ENCODE data around the gene C3orf80. TPM values are rescaled to one million over a fixed set of nuclear protein-coding genes. Genes with fewer than 3 reads are reported as not detected.

C3orf80 gene
- polyA plus RNA-seq, 1 experiment: 0.11 TPM

DNA sequence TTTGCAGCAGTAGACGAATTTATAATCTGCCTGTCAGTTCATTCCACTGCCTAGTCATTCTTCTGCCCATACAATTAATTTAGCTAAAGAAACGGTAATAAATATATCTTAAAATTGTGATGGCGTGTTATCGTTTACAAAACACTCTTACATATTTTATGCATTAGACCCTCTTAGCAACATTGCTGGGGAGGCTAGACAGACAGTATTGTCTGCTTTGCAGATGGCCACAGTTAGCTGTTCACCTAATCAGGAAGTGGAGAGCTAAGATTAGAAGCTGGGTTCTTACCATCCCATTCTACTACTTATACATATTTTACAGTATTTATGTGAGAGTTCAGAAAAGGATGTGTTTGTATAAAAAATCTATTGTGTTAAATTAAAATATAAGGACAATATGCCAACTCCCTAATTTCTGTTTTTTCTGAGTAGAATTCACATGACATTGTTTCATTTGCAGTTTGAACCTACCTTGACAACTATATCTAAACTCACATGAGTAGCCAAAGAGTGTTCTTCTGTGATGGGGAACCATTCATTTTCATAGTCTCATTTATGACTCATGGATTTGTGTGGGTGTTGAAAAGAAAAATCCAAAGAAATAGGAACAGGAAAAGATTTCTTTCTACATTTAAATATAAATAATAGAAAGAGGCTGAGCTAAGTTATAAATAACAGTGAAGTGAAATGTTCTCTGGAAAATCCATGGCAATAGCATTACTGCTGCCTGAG is 41.7 kb upstream of the C3orf80 start:
- TF ChIP-seq, protein P1, sequence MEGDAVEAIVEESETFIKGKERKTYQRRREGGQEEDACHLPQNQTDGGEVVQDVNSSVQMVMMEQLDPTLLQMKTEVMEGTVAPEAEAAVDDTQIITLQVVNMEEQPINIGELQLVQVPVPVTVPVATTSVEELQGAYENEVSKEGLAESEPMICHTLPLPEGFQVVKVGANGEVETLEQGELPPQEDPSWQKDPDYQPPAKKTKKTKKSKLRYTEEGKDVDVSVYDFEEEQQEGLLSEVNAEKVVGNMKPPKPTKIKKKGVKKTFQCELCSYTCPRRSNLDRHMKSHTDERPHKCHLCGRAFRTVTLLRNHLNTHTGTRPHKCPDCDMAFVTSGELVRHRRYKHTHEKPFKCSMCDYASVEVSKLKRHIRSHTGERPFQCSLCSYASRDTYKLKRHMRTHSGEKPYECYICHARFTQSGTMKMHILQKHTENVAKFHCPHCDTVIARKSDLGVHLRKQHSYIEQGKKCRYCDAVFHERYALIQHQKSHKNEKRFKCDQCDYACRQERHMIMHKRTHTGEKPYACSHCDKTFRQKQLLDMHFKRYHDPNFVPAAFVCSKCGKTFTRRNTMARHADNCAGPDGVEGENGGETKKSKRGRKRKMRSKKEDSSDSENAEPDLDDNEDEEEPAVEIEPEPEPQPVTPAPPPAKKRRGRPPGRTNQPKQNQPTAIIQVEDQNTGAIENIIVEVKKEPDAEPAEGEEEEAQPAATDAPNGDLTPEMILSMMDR (IDR thresholded peaks at IDR 0.05; ENCODE audit: insufficient read depth, low read depth, low read length): no peak
- no peak for DNase-seq (ENCODE audit: low read depth)
- POLR2A ChIA-PET: no interaction called here
- Histone ChIP-seq H3K4me3 (ENCODE audit: low read depth, low read length) (no peak overlapping the region), H3K27me3 (ENCODE audit: control insufficient read depth, insufficient read depth, low read length) (no peaks in the 10 kb centered on the region), H3K36me3 (ENCODE audit: control insufficient read depth, insufficient read depth, low read length) (no peaks in the 10 kb centered on the region)
- CTCF ChIA-PET: no interaction called here

DNA sequence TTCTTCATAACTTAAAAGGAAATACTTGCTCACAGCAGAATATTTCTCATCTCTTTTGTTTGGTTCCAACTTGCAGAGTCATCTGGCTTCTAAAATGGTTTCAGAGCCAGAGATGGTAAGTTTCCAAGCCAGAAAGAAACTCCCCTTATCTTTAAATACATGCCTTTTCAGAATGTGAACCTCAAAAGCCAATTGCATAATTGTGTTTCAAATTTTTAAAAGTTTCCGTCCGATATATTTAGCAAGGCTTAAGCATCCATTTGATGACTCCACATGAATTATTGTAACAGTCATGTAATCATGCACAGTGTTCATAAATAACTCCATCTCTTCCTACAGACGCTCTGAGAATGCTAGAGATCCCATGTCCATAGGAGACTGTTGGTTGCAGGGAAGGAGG is 40.6 kb upstream of the C3orf80 start:
- ChIA-PET CTCF (interaction anchor here (1.2 kb wide), 1 partner anchor 10 kb away, joined by 3 read pairs; no protein-coding TSS in a partner anchor), POLR2A (no interaction called here)
- no peak overlapping the region for H3K4me3 ChIP-seq (ENCODE audit: low read depth, low read length)
- H3K27me3 ChIP-seq (ENCODE audit: control insufficient read depth, insufficient read depth, low read length): no peaks in the 10 kb centered on the region; the same call in 1 of the 2 replicates
- TF ChIP-seq, protein P1 (IDR thresholded peaks at IDR 0.05; ENCODE audit: insufficient read depth, low read depth, low read length): no peak
- H3K36me3 ChIP-seq (ENCODE audit: control insufficient read depth, insufficient read depth, low read length): no peaks in the 10 kb centered on the region
- no peak for DNase-seq (ENCODE audit: low read depth)

DNA sequence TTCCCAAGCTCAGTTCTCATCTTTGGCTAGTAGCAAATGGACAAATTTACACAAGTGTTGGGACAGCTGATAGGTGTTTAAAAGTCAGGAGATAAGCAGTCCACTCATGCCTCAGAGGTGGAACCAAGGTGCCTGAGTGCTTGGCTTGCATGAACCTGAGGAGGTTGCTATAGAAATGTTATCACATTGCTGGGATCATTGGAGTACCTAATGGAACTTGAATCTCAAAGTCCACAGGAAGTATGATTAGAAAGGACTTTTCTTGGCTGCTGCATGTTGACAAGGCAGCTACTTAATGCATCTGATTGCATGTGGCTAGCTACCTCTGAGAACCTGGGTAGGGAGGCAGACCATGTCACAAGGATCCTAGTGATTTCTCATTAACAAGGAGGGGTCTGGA is 39.5 kb upstream of the C3orf80 start:
- H3K36me3 ChIP-seq (ENCODE audit: control insufficient read depth, insufficient read depth, low read length): no peaks in the 10 kb centered on the region
- DNase-seq (ENCODE audit: low read depth): no peak
- H3K27me3 ChIP-seq (ENCODE audit: control insufficient read depth, insufficient read depth, low read length): no peaks in the 10 kb centered on the region; the same call in 1 of the 2 replicates
- POLR2A ChIA-PET: no interaction called here
- H3K4me3 ChIP-seq (ENCODE audit: low read depth, low read length): no peak overlapping the region
- TF ChIP-seq, protein P1 (IDR thresholded peaks at IDR 0.05; ENCODE audit: insufficient read depth, low read depth, low read length): no peak
- CTCF ChIA-PET: interaction anchor here (1.2 to 2.3 kb wide), 3 partner anchors 9 to 25 kb away, joined by 3 to 8 read pairs (median 5); no protein-coding TSS in a partner anchor

DNA sequence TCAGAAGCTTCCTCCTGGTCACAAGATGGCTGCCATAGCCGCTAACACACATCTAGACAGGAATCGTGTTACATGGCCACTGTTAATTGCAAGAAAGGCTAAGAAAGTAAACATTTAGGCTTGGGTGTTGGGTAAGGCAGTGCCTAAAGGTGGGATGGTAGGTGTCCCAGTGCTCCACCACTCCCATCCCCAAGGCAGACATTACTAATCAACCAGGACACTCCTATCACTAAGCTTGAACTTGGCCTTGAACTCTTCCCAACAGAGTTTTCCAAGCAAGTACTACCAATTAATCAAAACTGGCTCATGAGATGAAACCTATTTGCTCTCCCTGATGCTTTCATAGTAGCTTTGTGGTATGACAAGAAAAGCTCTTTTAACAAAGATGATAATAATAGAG is 37.9 kb upstream of the C3orf80 start:
- CTCF ChIA-PET: interaction anchor here (1.4 to 2.3 kb wide), 2 partner anchors 9 to 24 kb away, joined by 3 to 8 read pairs; no protein-coding TSS in a partner anchor

More for the DNA sequence above, 37.9 kb upstream of the C3orf80 start:
- DNase-seq (ENCODE audit: low read depth): no peak
- TF ChIP-seq, protein P1 (IDR thresholded peaks at IDR 0.05; ENCODE audit: insufficient read depth, low read depth, low read length): no peak
- Histone ChIP-seq H3K27me3 (ENCODE audit: control insufficient read depth, insufficient read depth, low read length) (no peaks in the 10 kb centered on the region; the same call in 1 of the 2 replicates), H3K4me3 (ENCODE audit: low read depth, low read length) (no peak overlapping the region), H3K36me3 (ENCODE audit: control insufficient read depth, insufficient read depth, low read length) (no peaks in the 10 kb centered on the region)
- POLR2A ChIA-PET: no interaction called here

Data from BJ (cell line).